Endodermal cell (in vitro differentiated cells): ENCODE data around the gene PTPN20. TPM values are rescaled to one million over a fixed set of nuclear protein-coding genes. Genes with fewer than 3 reads are reported as not detected.

Experiments used
- DNase-seq: peaks from one replicate; pipeline ENCODE4 v3.0.0-alpha.2; 2017
- H3K27ac ChIP-seq: 2 replicates; pipeline ENCODE4 v1.5.1; 2013; ENCODE audit warnings: mild to moderate bottlenecking, low read depth, low read length, moderate library complexity
- H3K27me3 ChIP-seq: 2 replicates; pipeline ENCODE4 v1.6.1; 2013; ENCODE audit warnings: mild to moderate bottlenecking, low read length, moderate library complexity; ENCODE audit not compliant: insufficient read depth, control insufficient read depth, poor library complexity, severe bottlenecking
- H3K36me3 ChIP-seq: 2 replicates; pipeline ENCODE4 v1.7.0; 2013; ENCODE audit warnings: mild to moderate bottlenecking, low read length, moderate library complexity; ENCODE audit not compliant: control insufficient read depth, insufficient read depth
- H3K4me1 ChIP-seq: one replicate; pipeline ENCODE4 v1.7.0; 2013; ENCODE audit warnings: low read length; ENCODE audit not compliant: control insufficient read depth, insufficient read depth
- H3K4me3 ChIP-seq: 2 replicates; pipeline ENCODE4 v1.5.1; 2013; ENCODE audit warnings: mild to moderate bottlenecking, low read length, moderate library complexity
- H3K9ac ChIP-seq: 2 replicates; pipeline ENCODE4 v1.6.1; 2013; ENCODE audit warnings: mild to moderate bottlenecking, low read length, moderate library complexity; ENCODE audit not compliant: poor library complexity, severe bottlenecking; ENCODE audit errors: extremely low read depth
- H3K9me3 ChIP-seq: 2 replicates; pipeline ENCODE4 v1.6.1; 2013; ENCODE audit warnings: mild to moderate bottlenecking, low read length, moderate library complexity; ENCODE audit not compliant: control insufficient read depth
- H3K27ac Mint-ChIP-seq: 2 replicates; pipeline ENCODE4 v1.8.0; 2020; ENCODE audit warnings: mixed read lengths
- H3K27me3 Mint-ChIP-seq: 2 replicates; pipeline ENCODE4 v1.8.0; 2021; ENCODE audit warnings: mild to moderate bottlenecking, mixed read lengths; ENCODE audit not compliant: insufficient read depth
- H3K36me3 Mint-ChIP-seq: 2 replicates; pipeline ENCODE4 v1.8.0; 2020; ENCODE audit warnings: low read depth, mixed read lengths
- H3K4me1 Mint-ChIP-seq: 2 replicates; pipeline ENCODE4 v1.8.0; 2020; ENCODE audit warnings: mixed read lengths
- H3K4me3 Mint-ChIP-seq: 2 replicates; pipeline ENCODE4 v1.8.0; 2020; ENCODE audit warnings: mild to moderate bottlenecking, moderate library complexity, mixed read lengths
- H3K9me3 Mint-ChIP-seq: 2 replicates; pipeline ENCODE4 v1.8.0; 2020; ENCODE audit warnings: mild to moderate bottlenecking, mixed read lengths
- WGBS, 2 experiments: methylation state at CpG; one replicate each; pipeline versions ENCODE4 v1.1.5 to v1.1.7; 2013; ENCODE audit warnings: missing lambda C conversion rate in 2 of 2, mixed read lengths in 1 of 2; ENCODE audit not compliant: insufficient coverage in 1 of 2, insufficient read length in 1 of 2; 5-methylcytosine and 5-hydroxymethylcytosine counted together
- total RNA-seq, 2 donors: library from RNA; stranded (reverse); fragmentation: NEBNext Ultra II Directional in 1 of 2; extraction: Animal tissue kit (Norgen Biotek cat#: 25700) in 1 of 2; gene quantifications; 2 replicates in 1 of 2; 3 replicates in 1 of 2; pipeline ENCODE4 v1.2.1, GENCODE V29; 2021
- TF ChIP-seq, protein P1 (sequence below): fragments of 200-600 bp; sonication (generic); conservative IDR thresholded peaks from 2 replicates; pipeline ENCODE4 v1.5.0; 2021; ENCODE audit warnings: antibody characterized with exemption, mild to moderate bottlenecking

Gene PTPN20
- total RNA-seq, 2 donors from 2014 or later, result 0.53 TPM; not detected in 1

DNA sequence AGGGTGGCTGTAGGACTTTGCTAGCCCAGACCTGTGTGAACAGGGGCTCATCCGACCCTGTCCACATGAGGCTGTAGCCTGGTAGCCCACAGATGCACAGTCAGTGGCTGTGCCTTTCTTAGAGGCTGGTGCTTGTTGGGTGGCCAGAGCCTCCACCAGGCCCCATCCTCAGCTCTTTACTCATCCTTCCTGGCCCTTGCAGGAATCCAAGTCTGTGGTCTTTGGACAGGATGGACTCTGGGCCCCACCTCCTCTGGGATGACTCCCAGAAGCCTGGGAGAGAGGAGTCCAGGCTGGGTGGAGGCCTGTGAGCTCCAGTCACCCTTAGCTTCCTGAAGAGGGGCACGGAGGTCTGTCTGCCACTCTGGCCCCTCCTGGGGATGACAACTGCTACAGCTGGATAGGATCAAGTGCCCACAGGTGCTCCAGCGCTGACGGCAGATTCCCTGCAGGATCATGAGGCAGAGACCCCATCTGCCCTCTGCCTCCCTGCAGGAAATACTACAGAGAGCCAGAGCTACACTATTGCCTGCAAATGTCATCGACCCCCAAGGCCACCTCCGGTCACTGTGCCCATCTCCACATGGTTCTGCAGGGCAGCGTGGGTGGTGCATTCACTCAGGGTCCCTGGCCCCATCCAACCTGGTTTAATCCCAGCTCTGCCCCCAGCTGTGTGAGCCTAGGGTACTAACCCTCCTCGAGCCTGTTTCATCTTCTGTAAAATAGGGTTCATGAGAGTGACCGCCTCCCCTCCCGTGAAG is 114.5 kb downstream of the PTPN20 start:
- Histone ChIP-seq H3K36me3 (no peaks in the 10 kb centered on the region), H3K27ac (no peak overlapping the region), H3K4me3 (no peak overlapping the region), H3K27me3 (no peaks in the 10 kb centered on the region), H3K4me1 (no peaks in the 10 kb centered on the region), H3K9ac (no peak overlapping the region), H3K9me3 (no peaks in the 10 kb centered on the region)
- Mint-ChIP-seq H3K4me1 (no peaks in the 10 kb centered on the region), H3K27me3 (no peaks in the 10 kb centered on the region), H3K4me3 (no peak overlapping the region), H3K9me3 (no peaks in the 10 kb centered on the region), H3K36me3 (no peaks in the 10 kb centered on the region), H3K27ac (no peak overlapping the region)
- TF ChIP-seq, protein P1, sequence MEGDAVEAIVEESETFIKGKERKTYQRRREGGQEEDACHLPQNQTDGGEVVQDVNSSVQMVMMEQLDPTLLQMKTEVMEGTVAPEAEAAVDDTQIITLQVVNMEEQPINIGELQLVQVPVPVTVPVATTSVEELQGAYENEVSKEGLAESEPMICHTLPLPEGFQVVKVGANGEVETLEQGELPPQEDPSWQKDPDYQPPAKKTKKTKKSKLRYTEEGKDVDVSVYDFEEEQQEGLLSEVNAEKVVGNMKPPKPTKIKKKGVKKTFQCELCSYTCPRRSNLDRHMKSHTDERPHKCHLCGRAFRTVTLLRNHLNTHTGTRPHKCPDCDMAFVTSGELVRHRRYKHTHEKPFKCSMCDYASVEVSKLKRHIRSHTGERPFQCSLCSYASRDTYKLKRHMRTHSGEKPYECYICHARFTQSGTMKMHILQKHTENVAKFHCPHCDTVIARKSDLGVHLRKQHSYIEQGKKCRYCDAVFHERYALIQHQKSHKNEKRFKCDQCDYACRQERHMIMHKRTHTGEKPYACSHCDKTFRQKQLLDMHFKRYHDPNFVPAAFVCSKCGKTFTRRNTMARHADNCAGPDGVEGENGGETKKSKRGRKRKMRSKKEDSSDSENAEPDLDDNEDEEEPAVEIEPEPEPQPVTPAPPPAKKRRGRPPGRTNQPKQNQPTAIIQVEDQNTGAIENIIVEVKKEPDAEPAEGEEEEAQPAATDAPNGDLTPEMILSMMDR, result no peak
- WGBS, 2 experiments, result 90 to 96% methylated on average over 7 to 10 of the region's 10 CpGs
- DNase-seq, result peak; percentile 32

DNA sequence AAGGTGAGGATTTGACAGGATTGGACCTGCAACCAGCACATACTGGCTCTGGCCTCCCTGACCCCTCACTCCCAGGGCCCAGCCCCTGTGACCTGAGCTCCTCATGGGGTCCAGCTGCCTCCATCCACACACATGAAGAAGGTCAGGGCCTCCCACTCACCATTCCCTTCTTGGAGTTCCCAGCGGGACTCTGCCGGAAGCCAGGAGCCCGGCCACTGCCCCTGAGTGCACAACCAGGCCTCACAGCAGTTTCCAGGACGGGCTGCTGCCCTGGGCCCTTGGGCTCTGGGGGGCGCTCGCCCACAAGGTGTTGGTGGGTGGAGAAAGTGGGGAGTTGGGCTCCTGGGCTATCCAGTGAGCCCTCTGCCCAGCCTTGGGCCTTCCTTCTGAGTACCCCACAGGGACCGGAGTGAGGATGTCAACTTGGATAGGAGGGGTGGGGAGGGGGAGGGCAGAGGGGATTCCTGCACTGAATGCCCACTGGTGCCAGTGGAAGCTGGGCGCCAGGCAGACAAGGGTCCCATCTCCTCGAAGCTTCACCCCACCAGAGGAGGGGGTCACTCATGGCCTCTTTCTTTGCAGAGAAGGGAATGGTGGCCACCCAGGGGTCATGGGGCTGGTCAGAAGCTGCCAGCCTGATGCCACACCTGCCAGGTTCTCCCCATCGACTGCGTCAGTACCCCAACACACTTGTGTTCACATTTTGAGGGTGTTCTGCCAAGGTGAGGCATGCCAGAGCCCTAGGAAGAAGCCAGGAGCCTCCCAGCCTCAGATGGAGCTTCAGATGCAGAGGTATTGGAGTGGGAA is 115.3 kb downstream of the PTPN20 start:
- Mint-ChIP-seq H3K4me3 (no peak overlapping the region), H3K9me3 (no peaks in the 10 kb centered on the region), H3K27me3 (no peaks in the 10 kb centered on the region), H3K4me1 (no peaks in the 10 kb centered on the region), H3K27ac (no peak overlapping the region), H3K36me3 (no peaks in the 10 kb centered on the region)
- no peaks in the 10 kb centered on the region for H3K4me1 ChIP-seq
- no peak overlapping the region for H3K4me3 ChIP-seq
- H3K27ac ChIP-seq, result no peak overlapping the region
- H3K36me3 ChIP-seq, result no peaks in the 10 kb centered on the region
- TF ChIP-seq, protein P1, result no peak
- no peak overlapping the region for H3K9ac ChIP-seq
- peak; percentile 48 for DNase-seq
- WGBS, 2 experiments, result 93 to 94% methylated on average over 3 to 11 of the region's 11 CpGs
- H3K9me3 ChIP-seq, result no peaks in the 10 kb centered on the region
- H3K27me3 ChIP-seq, result no peaks in the 10 kb centered on the region

DNA sequence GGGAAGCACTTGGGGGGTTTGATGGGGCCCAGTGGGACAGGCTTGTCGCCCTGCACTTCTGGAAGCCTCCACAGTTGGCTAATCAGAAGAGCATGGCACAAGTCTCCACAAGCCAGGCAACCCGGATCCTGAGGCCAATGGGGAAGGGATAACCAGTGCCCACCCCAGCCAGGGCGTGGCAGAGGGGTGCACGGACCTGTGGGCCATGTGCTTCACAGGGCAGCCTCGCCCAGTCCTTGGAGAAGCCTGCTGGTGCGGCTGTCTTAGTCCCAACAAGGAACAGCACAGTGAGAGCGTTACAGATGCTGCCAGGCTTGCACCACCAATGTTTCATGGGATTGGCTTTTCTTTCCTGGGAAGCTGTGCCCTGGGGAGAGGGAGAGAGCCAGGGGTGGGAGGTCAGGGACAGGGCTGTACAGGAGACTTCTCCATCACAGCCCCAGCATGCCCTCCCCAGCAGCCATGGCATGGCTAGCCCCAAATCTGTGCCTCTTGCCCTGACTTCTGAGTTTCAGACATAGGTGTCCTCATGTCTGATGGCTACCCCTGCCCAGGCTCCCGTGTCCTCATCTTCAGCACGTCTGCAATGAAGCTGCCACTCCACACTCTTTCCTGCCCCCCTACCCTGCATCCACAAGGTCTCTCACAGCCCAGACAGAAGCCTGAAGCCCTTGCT is 116.0 kb downstream of the PTPN20 start:
- Mint-ChIP-seq H3K27me3 (no peaks in the 10 kb centered on the region), H3K36me3 (no peaks in the 10 kb centered on the region), H3K4me3 (no peak overlapping the region), H3K4me1 (no peaks in the 10 kb centered on the region), H3K9me3 (no peaks in the 10 kb centered on the region), H3K27ac (no peak overlapping the region)
- no peak overlapping the region for H3K27ac ChIP-seq
- TF ChIP-seq, protein P1, result no peak
- H3K36me3 ChIP-seq, result no peaks in the 10 kb centered on the region
- H3K9me3 ChIP-seq, result no peaks in the 10 kb centered on the region
- 90 to 96% methylated on average over 4 to 9 of the region's 9 CpGs for WGBS, 2 experiments
- no peak overlapping the region for H3K9ac ChIP-seq
- no peak overlapping the region for H3K4me3 ChIP-seq
- no peaks in the 10 kb centered on the region for H3K27me3 ChIP-seq
- peak; percentile 33 for DNase-seq
- no peaks in the 10 kb centered on the region for H3K4me1 ChIP-seq
